H1 (cell line): ENCODE results near the gene TBC1D22A. TPM values are rescaled to one million over a fixed set of nuclear protein-coding genes. Genes with fewer than 3 reads are reported as not detected.
A peak's percentile ranks its signal among the peaks of the same experiment; 100 is the strongest.

Source experiments
- CTBP2 ChIP-seq: IDR thresholded peaks from 2 replicates; pipeline ENCODE4 v1.7.0; 2011; ENCODE audit warnings: borderline replicate concordance, mild to moderate bottlenecking, moderate library complexity, mixed read lengths, low read length; ENCODE audit not compliant: insufficient read depth, insufficient read length
- E2F6 ChIP-seq: IDR thresholded peaks from 2 replicates; pipeline ENCODE4 v1.6.1; 2012; ENCODE audit warnings: inconsistent platforms
- JUN ChIP-seq: IDR thresholded peaks from 2 replicates; pipeline ENCODE4 v1.6.1; 2011; ENCODE audit warnings: low read depth, mild to moderate bottlenecking, improper control_type of control experiment, low read length
- MAX ChIP-seq: IDR thresholded peaks from 2 replicates; pipeline ENCODE4 v1.6.1; 2012; ENCODE audit warnings: inconsistent platforms
- RAD21 ChIP-seq, 2 experiments: IDR thresholded peaks in 1 of 2; conservative IDR thresholded peaks in 1 of 2; 2 replicates each; pipeline ENCODE4 v1.6.1; 2011; ENCODE audit warnings: low read depth in 2 of 2, low read length in 2 of 2, improper control_type of control experiment in 1 of 2, inconsistent platforms in 1 of 2, mild to moderate bottlenecking in 1 of 2, moderate library complexity in 1 of 2
- TAF1 ChIP-seq: IDR thresholded peaks from 2 replicates; pipeline ENCODE4 v1.6.1; 2011; ENCODE audit warnings: mild to moderate bottlenecking, low read depth, low read length
- polyA plus RNA-seq, 7 experiments: library from polyadenylated mRNA; depleted of rRNA in 3 of 7; stranded (reverse) in 5 of 7; unstranded in 2 of 7; fragments of >200 nt in 5 of 7; fragments of 200-250 nt in 2 of 7; gene quantifications; 1 replicate in 5 of 7; 2 replicates in 1 of 7; 4 replicates in 1 of 7; pipeline versions ENCODE4 v1.2.1 to v1.2.3, GENCODE V29; 2011 to 2013; ENCODE audit warnings: missing spikeins in 2 of 7, mixed read lengths in 2 of 7
- total RNA-seq: library from RNA; stranded (reverse); fragmentation: NEBNext Ultra II Directional; extraction: Animal tissue kit (Norgen Biotek cat#: 25700); gene quantifications from 2 replicates; pipeline ENCODE4 v1.2.1, GENCODE V29; 2021

Gene TBC1D22A
- total and polyA plus RNA-seq, 2 of the 8 experiments (the other 6 are each of a cell fraction or from before 2014, with no cell fraction given) = 11.9 to 18.4 TPM

GRCh38 chr22:46990937-46991550 lies 228.6 kb downstream of the TBC1D22A start (continued):
- no peak for TF ChIP-seq CTBP2
- TF ChIP-seq RAD21 (IDR thresholded peaks at IDR 0.05 in 1 of 2, conservative IDR thresholded peaks at IDR 0.05 in 1 of 2; ENCODE audit: low read depth in 2 of 2, low read length in 2 of 2) = peak; percentile 42 to 54
- no peak for TF ChIP-seq TAF1
- no peak for TF ChIP-seq JUN
- TF ChIP-seq MAX = no peak
- TF ChIP-seq E2F6 = no peak
- TF ChIP-seq, all 59 proteins: peak for 2
